SK-N-SH treated with all-trans-retinoic acid at 6 μM for 48 hours (cell line): ENCODE data around the gene AGAP3.

Experiments
- ATAC-seq: fragments of 200-7000 bp; cut with Tn5 transposase; 3 replicates; pipeline ENCODE4 v1.9.1; 2020; ENCODE audit warnings: mild to moderate bottlenecking, moderate library complexity
- ARNTL ChIP-seq: fragments of 450-650 bp; formaldehyde crosslinking; IDR thresholded peaks from 2 replicates; pipeline ENCODE4 v1.5.0; 2020; ENCODE audit warnings: low read depth, mild to moderate bottlenecking, moderate library complexity, borderline replicate concordance
- BACH2 ChIP-seq: fragments of 250-450 bp; sonication (Bioruptor Pico); IDR thresholded peaks from 2 replicates; pipeline ENCODE4 v1.9.0; 2021; ENCODE audit warnings: mild to moderate bottlenecking, borderline replicate concordance
- CSDC2 ChIP-seq: fragments of 250-450 bp; sonication (Bioruptor Pico); IDR thresholded peaks from 2 replicates; pipeline ENCODE4 v1.5.0; 2020; ENCODE audit warnings: mild to moderate bottlenecking, moderate library complexity
- ESRRG ChIP-seq: fragments of 250-450 bp; sonication (Bioruptor Pico); IDR thresholded peaks from 2 replicates; pipeline ENCODE4 v1.6.1; 2021; ENCODE audit warnings: mild to moderate bottlenecking
- GLIS3 ChIP-seq: fragments of 250-450 bp; sonication (Bioruptor Pico); IDR thresholded peaks from 2 replicates; pipeline ENCODE4 v1.5.0; 2020; ENCODE audit warnings: mild to moderate bottlenecking, moderate library complexity
- ISL1 ChIP-seq: fragments of 250-450 bp; sonication (Bioruptor Pico); IDR thresholded peaks from 2 replicates; pipeline ENCODE4 v2.1.2; 2022; ENCODE audit warnings: mild to moderate bottlenecking, moderate library complexity
- OSR1 ChIP-seq: fragments of 250-450 bp; sonication (Bioruptor Pico); IDR thresholded peaks from 2 replicates; pipeline ENCODE4 v1.8.0; 2022; ENCODE audit warnings: moderate library complexity, mild to moderate bottlenecking, inconsistent platforms
- PPARA ChIP-seq: fragments of 250-450 bp; sonication (Bioruptor Pico); IDR thresholded peaks from 2 replicates; pipeline ENCODE4 v1.5.0; 2020; ENCODE audit warnings: mild to moderate bottlenecking, borderline replicate concordance
- RARB ChIP-seq: fragments of 250-450 bp; sonication (Bioruptor Pico); IDR thresholded peaks from 2 replicates; pipeline ENCODE4 v1.8.0; 2021; ENCODE audit warnings: mild to moderate bottlenecking, moderate library complexity
- SNAI2 ChIP-seq: fragments of 250-450 bp; sonication (Bioruptor Pico); IDR thresholded peaks from 2 replicates; pipeline ENCODE4 v1.5.0; 2020; ENCODE audit warnings: mild to moderate bottlenecking, moderate library complexity
- TOX ChIP-seq: fragments of 250-450 bp; sonication (Bioruptor Pico); IDR thresholded peaks from 2 replicates; pipeline ENCODE4 v1.8.0; 2021; ENCODE audit warnings: mild to moderate bottlenecking, moderate library complexity, borderline replicate concordance
- ZC3H10 ChIP-seq: fragments of 250-450 bp; sonication (Bioruptor Pico); IDR thresholded peaks from 2 replicates; pipeline ENCODE4 v1.5.1; 2021; ENCODE audit warnings: mild to moderate bottlenecking, moderate library complexity
- ZFP3 ChIP-seq: fragments of 250-450 bp; sonication (Bioruptor Pico); IDR thresholded peaks from 2 replicates; pipeline ENCODE4 v1.5.0; 2020; ENCODE audit warnings: mild to moderate bottlenecking, moderate library complexity
- ZFP30 ChIP-seq: fragments of 450-650 bp; formaldehyde crosslinking; IDR thresholded peaks from 2 replicates; pipeline ENCODE4 v1.5.0; 2022; ENCODE audit warnings: mild to moderate bottlenecking, moderate library complexity
- ZNF565 ChIP-seq: fragments of 450-650 bp; formaldehyde crosslinking; conservative IDR thresholded peaks from 2 replicates; pipeline ENCODE4 v1.5.0; 2020; ENCODE audit warnings: low read depth, mild to moderate bottlenecking, moderate library complexity
- ZNF70 ChIP-seq: fragments of 450-650 bp; formaldehyde crosslinking; IDR thresholded peaks from 2 replicates; pipeline ENCODE4 v1.5.0; 2020; ENCODE audit warnings: mild to moderate bottlenecking, moderate library complexity
- ZNF8 ChIP-seq: fragments of 450-650 bp; formaldehyde crosslinking; IDR thresholded peaks from 2 replicates; pipeline ENCODE4 v1.5.0; 2020; ENCODE audit warnings: mild to moderate bottlenecking, moderate library complexity
- TF ChIP-seq, protein P1 (sequence below): fragments of 250-450 bp; sonication (Bioruptor Pico); IDR thresholded peaks from 2 replicates; pipeline ENCODE4 v1.5.1; 2020; ENCODE audit warnings: low read depth, mild to moderate bottlenecking, moderate library complexity
- TF ChIP-seq, protein P2 (sequence below): fragments of 250-450 bp; sonication (Bioruptor Pico); IDR thresholded peaks from 2 replicates; pipeline ENCODE4 v1.8.0; 2020; ENCODE audit warnings: mild to moderate bottlenecking, moderate library complexity, borderline replicate concordance
- TF ChIP-seq, protein P3 (sequence below): fragments of 250-450 bp; sonication (Bioruptor Pico); IDR thresholded peaks from 2 replicates; pipeline ENCODE4 v1.5.1; 2021; ENCODE audit warnings: mild to moderate bottlenecking, moderate library complexity
- TF ChIP-seq, protein P4 (sequence below): fragments of 250-450 bp; sonication (Bioruptor Pico); IDR thresholded peaks from 2 replicates; pipeline ENCODE4 v1.5.0; 2020; ENCODE audit warnings: mild to moderate bottlenecking, moderate library complexity
- TF ChIP-seq, protein P5 (sequence below): fragments of 250-450 bp; sonication (Bioruptor Pico); IDR thresholded peaks from 2 replicates; pipeline ENCODE4 v1.8.0; 2021; ENCODE audit warnings: low read depth, mild to moderate bottlenecking, moderate library complexity, borderline replicate concordance

The AGAP3 gene

DNA sequence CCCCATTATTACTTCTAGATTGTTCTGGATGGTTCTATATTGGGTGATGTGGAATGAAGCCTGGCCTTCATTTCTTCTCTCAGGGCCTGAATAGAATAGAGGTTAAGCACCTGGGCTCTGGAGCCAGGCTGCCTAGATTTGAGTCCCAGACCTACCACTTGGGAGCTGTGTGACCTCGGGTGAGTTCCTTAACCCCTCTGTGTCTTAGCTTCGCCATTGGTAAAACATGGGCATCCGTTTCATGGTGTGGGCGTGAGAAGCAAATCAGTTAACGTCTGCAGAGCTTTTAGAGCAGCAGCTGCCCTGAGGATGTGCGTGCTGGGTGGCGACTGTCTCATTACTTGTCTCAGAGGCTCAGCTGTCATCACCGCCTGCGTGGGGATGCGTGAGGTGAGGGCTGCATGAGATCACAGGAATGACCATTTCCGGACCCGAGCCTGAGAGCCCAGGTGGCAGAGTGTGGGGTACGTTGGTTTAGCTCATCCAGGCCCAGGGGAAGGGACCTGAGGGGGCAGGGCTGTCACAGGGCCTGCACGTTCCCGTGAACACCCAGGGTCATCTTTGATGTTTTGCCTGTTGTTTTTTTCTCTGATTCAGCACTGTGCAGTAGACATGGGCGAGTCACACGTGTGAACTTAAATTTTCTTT is 9.7 kb downstream of the AGAP3 start:
- TF ChIP-seq SNAI2 (CRISPR knock-in tag) (no peak), TOX (no peak), GLIS3 (CRISPR knock-in tag) (no peak), OSR1 (CRISPR knock-in tag) (no peak), ZNF70 (no peak), CSDC2 (CRISPR knock-in tag) (no peak), ZNF8 (CRISPR knock-in tag) (no peak), ZNF565 (no peak), ZFP3 (CRISPR knock-in tag) (no peak), PPARA (no peak), ZFP30 (CRISPR knock-in tag) (no peak)
- TF ChIP-seq, protein P1, sequence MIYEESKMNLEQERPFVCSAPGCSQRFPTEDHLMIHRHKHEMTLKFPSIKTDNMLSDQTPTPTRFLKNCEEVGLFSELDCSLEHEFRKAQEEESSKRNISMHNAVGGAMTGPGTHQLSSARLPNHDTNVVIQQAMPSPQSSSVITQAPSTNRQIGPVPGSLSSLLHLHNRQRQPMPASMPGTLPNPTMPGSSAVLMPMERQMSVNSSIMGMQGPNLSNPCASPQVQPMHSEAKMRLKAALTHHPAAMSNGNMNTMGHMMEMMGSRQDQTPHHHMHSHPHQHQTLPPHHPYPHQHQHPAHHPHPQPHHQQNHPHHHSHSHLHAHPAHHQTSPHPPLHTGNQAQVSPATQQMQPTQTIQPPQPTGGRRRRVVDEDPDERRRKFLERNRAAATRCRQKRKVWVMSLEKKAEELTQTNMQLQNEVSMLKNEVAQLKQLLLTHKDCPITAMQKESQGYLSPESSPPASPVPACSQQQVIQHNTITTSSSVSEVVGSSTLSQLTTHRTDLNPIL, result no peak
- TF ChIP-seq, protein P2, sequence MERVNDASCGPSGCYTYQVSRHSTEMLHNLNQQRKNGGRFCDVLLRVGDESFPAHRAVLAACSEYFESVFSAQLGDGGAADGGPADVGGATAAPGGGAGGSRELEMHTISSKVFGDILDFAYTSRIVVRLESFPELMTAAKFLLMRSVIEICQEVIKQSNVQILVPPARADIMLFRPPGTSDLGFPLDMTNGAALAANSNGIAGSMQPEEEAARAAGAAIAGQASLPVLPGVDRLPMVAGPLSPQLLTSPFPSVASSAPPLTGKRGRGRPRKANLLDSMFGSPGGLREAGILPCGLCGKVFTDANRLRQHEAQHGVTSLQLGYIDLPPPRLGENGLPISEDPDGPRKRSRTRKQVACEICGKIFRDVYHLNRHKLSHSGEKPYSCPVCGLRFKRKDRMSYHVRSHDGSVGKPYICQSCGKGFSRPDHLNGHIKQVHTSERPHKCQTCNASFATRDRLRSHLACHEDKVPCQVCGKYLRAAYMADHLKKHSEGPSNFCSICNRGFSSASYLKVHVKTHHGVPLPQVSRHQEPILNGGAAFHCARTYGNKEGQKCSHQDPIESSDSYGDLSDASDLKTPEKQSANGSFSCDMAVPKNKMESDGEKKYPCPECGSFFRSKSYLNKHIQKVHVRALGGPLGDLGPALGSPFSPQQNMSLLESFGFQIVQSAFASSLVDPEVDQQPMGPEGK (CRISPR knock-in tag), result no peak
- TF ChIP-seq, protein P3, sequence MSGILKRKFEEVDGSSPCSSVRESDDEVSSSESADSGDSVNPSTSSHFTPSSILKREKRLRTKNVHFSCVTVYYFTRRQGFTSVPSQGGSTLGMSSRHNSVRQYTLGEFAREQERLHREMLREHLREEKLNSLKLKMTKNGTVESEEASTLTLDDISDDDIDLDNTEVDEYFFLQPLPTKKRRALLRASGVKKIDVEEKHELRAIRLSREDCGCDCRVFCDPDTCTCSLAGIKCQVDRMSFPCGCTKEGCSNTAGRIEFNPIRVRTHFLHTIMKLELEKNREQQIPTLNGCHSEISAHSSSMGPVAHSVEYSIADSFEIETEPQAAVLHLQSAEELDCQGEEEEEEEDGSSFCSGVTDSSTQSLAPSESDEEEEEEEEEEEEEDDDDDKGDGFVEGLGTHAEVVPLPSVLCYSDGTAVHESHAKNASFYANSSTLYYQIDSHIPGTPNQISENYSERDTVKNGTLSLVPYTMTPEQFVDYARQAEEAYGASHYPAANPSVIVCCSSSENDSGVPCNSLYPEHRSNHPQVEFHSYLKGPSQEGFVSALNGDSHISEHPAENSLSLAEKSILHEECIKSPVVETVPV, result no peak
- ATAC-seq, result no peak

DNA sequence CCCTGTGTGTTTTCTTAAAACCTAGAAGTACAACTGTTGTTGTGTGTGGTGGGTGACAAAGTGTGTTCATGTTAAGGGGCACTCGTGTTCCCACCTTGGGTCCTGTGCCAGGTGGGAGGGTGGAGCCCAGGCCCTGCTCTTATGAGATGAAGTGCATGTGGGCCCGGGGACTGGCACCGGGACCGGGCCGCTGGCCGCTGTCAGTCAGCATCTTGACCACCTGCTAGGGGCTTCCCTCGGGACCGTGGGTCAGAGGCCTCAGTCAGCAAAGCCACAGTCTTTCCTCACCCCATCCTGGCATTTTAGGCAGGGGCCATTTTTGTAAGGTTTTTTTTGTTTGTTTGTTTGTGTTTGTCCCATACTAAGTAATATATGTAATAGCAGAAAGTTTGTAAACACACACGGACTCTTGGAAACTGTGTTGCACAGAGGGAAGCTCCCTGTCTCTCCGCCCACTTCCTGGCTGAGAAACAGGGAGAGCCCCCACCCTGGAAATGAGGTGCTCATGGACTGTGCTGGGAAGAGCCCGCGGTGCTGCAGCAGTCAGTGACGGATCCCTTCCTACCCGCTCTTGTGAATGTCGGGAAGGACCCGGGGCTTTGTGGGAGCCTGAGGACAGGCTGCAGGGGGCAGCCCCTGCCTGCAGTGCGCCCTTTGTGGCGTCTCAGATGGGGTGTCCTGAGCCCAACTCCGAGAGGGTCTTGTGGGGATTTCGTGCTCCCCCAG is 13.4 kb downstream of the AGAP3 start:
- no peak for TF ChIP-seq BACH2 (CRISPR knock-in tag)
- ATAC-seq, result no peak

DNA sequence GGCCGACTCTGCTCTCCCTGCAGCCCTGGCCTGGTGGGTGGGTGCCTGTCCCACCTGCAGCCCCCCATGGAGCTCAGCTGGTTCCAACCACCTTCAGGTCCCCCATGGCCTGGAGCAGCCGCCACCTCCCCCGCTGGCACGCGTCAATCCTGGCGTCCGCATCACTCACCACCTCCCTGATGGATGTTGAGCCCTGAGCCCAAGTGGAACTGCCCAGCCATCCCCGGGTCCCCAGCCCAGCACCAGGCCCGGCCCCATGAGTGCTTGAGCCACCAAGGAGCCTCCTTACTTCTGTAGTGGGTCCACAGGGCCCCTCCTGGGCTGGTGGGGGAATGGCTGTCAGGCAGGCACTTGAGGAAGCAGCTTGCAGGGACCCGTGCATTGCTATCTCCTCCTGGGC is 14.6 kb downstream of the AGAP3 start:
- ATAC-seq, result no peak
- no peak for TF ChIP-seq ARNTL
- no peak for TF ChIP-seq ZFP30 (CRISPR knock-in tag)
- no peak for TF ChIP-seq ZNF565
- TF ChIP-seq, protein P3, result no peak
- TF ChIP-seq ISL1, result no peak
- TF ChIP-seq ZFP3 (CRISPR knock-in tag), result no peak
- no peak for TF ChIP-seq ZNF8 (CRISPR knock-in tag)
- no peak for TF ChIP-seq OSR1 (CRISPR knock-in tag)
- TF ChIP-seq, protein P4, sequence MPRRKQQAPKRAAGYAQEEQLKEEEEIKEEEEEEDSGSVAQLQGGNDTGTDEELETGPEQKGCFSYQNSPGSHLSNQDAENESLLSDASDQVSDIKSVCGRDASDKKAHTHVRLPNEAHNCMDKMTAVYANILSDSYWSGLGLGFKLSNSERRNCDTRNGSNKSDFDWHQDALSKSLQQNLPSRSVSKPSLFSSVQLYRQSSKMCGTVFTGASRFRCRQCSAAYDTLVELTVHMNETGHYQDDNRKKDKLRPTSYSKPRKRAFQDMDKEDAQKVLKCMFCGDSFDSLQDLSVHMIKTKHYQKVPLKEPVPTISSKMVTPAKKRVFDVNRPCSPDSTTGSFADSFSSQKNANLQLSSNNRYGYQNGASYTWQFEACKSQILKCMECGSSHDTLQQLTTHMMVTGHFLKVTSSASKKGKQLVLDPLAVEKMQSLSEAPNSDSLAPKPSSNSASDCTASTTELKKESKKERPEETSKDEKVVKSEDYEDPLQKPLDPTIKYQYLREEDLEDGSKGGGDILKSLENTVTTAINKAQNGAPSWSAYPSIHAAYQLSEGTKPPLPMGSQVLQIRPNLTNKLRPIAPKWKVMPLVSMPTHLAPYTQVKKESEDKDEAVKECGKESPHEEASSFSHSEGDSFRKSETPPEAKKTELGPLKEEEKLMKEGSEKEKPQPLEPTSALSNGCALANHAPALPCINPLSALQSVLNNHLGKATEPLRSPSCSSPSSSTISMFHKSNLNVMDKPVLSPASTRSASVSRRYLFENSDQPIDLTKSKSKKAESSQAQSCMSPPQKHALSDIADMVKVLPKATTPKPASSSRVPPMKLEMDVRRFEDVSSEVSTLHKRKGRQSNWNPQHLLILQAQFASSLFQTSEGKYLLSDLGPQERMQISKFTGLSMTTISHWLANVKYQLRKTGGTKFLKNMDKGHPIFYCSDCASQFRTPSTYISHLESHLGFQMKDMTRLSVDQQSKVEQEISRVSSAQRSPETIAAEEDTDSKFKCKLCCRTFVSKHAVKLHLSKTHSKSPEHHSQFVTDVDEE, result no peak
- no peak for TF ChIP-seq TOX
- TF ChIP-seq ESRRG (CRISPR knock-in tag), result no peak
- no peak for TF ChIP-seq RARB (CRISPR knock-in tag)
- TF ChIP-seq, protein P2 (CRISPR knock-in tag), result no peak
- TF ChIP-seq ZNF70, result no peak
- TF ChIP-seq, protein P1, result no peak
- no peak for TF ChIP-seq ZC3H10
- no peak for TF ChIP-seq PPARA
- TF ChIP-seq, protein P5, sequence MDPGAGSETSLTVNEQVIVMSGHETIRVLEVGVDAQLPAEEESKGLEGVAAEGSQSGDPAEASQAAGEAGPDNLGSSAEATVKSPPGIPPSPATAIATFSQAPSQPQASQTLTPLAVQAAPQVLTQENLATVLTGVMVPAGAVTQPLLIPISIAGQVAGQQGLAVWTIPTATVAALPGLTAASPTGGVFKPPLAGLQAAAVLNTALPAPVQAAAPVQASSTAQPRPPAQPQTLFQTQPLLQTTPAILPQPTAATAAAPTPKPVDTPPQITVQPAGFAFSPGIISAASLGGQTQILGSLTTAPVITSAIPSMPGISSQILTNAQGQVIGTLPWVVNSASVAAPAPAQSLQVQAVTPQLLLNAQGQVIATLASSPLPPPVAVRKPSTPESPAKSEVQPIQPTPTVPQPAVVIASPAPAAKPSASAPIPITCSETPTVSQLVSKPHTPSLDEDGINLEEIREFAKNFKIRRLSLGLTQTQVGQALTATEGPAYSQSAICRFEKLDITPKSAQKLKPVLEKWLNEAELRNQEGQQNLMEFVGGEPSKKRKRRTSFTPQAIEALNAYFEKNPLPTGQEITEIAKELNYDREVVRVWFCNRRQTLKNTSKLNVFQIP (CRISPR knock-in tag), result no peak
- no peak for TF ChIP-seq BACH2 (CRISPR knock-in tag)
- no peak for TF ChIP-seq CSDC2 (CRISPR knock-in tag)
